Measurements from ENCODE around the gene SND1. TPM values are rescaled to one million over a fixed set of nuclear protein-coding genes. Genes with fewer than 3 reads are reported as not detected.

Gene SND1
- polyA plus RNA-seq, 4 donors, result 47.2 to 148 (median 92.2) TPM

DNA sequence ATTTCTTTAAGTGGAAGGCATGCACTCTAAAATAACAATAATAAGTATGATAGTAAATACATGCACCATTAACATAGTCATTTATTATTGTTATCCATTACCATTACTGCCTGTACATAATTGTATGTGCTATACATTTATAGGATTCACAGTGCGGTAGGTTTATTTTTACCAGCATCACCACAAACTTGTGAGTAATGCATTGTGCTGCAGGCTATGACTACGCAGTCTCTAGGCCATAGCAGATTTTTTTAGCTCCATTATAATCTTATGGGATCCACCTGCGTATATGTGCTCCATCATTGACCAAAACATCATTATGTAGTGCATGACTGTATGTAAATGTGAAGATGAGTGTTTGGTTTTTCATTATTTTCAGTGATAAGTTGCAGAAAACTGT is 219.2 kb downstream of the SND1 start:
- DNase-seq, result no peak
- no peak for FAIRE-seq
- WGBS, 3 donors, result 97 to 99% (median 98%) methylated on average over 3 of the region's 3 CpGs

DNA sequence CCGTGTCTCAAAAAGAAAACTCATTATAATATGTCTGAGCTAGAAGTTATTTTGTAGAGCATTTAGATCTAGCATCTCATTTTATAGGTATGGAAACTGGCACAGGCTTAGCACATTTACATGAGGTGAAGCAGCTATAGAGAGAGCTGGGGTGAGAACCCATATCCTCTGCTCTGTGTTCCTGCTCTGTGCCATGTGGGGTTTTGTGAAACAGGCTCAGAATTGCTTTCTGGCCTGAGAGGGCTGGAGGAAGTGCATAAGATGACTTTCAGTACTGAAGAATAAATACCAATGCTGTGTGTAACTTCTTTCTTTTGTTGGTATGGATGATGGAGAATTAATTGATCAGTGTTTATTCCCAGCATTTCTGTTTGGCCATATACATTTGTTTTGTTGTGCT is 220.1 kb downstream of the SND1 start:
- no peak for FAIRE-seq
- no peaks in the 10 kb centered on the region for H3K4me1 ChIP-seq (ENCODE audit: control insufficient read depth in 3 of 3, insufficient read depth in 2 of 3, low read depth in 1 of 3, low read length in 2 of 3)
- 98 to 100% (median 100%) methylated on average over 1 of the region's 1 CpG for WGBS, 3 donors

More for the DNA sequence above, 219.2 kb downstream of the SND1 start:
- Histone ChIP-seq H3K36me3 (ENCODE audit: control insufficient read depth in 3 of 3, insufficient read depth in 2 of 3, low read depth in 1 of 3, low read length in 3 of 3) (peaks cover 0 to 8% (median 0%) of the 10 kb centered on the region in 3 donors), H3K4me3 (ENCODE audit: low read depth in 1 of 3, low read length in 3 of 3) (no peak overlapping the region), H3K27ac (ENCODE audit: low read depth in 1 of 3, low read length in 2 of 3) (no peak overlapping the region), H3K27me3 (ENCODE audit: control insufficient read depth in 3 of 3, insufficient read depth in 3 of 3, low read length in 3 of 3) (no peaks in the 10 kb centered on the region), H3K4me1 (ENCODE audit: control insufficient read depth in 3 of 3, insufficient read depth in 2 of 3, low read depth in 1 of 3, low read length in 2 of 3) (no peaks in the 10 kb centered on the region), H3K9me3 (ENCODE audit: control insufficient read depth in 2 of 2, insufficient read depth in 1 of 2, low read depth in 1 of 2, low read length in 1 of 2) (no peaks in the 10 kb centered on the region)

DNA sequence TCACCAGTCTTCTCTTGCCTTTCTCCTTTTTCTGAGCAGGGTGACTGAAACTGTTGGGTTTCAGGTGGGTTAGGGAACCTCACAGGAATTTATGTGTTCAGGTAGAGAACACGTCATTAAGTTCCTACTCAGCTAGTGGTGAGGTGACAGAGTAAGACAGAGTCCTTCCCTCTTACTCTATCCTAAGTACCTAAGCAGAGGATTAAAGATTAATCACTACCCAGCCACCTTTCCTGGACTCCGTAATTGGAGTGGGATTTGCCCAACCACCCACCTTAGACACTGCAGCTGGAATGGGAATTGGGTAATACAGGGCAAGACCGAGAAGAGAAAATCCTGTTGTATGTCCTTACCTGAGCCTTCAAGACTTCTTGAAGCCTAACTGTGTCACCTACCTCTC is 221.2 kb downstream of the SND1 start:
- DNase-seq, result no peak
- FAIRE-seq, result no peak
- 94 to 98% (median 97%) methylated on average over 3 of the region's 3 CpGs for WGBS, 3 donors

More for the DNA sequence above, 220.1 kb downstream of the SND1 start:
- no peak for DNase-seq
- H3K4me3 ChIP-seq (ENCODE audit: low read depth in 1 of 3, low read length in 3 of 3), result no peak overlapping the region
- H3K36me3 ChIP-seq (ENCODE audit: control insufficient read depth in 3 of 3, insufficient read depth in 2 of 3, low read depth in 1 of 3, low read length in 3 of 3), result peaks cover 0 to 8% (median 0%) of the 10 kb centered on the region in 3 donors
- H3K27me3 ChIP-seq (ENCODE audit: control insufficient read depth in 3 of 3, insufficient read depth in 3 of 3, low read length in 3 of 3), result no peaks in the 10 kb centered on the region
- no peak overlapping the region for H3K27ac ChIP-seq (ENCODE audit: low read depth in 1 of 3, low read length in 2 of 3)
- no peaks in the 10 kb centered on the region for H3K9me3 ChIP-seq (ENCODE audit: control insufficient read depth in 2 of 2, insufficient read depth in 1 of 2, low read depth in 1 of 2, low read length in 1 of 2)

DNA sequence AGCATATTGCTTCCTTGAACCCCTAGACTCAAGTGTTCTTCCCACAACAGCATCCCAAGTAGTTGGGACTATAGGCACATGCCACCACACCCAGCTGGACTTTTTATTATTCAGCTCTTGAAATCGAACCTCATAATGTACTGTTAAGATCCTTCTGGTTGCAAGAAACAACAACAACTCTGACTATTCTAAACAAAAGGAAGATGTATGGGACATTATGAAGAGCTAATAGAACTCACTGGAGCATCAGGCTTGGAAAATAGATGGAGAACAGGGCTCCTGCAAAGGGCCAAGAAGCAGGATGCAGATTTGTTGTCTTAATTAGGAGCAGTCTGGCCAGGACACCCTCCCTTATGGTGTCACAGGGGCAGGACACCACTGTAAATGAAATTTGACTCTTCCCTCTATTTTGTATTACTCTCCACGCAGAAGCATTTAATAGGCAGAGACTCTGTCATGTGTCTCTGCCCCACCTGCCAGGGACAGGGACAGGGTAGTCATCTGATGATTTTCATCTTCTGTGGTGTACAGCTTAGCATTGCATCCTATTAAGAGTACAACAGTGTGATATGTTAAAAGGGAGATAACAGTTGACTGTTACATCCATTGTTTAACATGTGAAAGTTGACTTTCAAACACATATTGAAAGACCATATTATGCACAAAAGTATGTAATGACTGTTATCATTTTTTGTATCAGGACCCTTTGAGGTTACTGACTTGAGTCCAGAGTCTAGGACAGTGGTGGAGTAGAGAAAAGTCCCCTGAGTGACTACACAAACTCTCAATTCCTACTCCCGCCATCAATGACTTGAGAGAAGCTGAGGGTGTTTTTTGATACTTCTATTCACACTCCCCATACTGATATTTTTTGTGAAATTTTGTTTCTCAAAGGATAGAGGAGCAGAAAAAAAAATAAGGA is 222.0 kb downstream of the SND1 start:
- no peak overlapping the region for H3K27ac ChIP-seq (ENCODE audit: low read depth in 1 of 3, low read length in 2 of 3)
- no peaks in the 10 kb centered on the region for H3K4me1 ChIP-seq (ENCODE audit: control insufficient read depth in 3 of 3, insufficient read depth in 2 of 3, low read depth in 1 of 3, low read length in 2 of 3)
- 73 to 83% (median 80%) methylated on average over 3 of the region's 3 CpGs for WGBS, 3 donors
- no peak for DNase-seq
- H3K4me3 ChIP-seq (ENCODE audit: low read depth in 1 of 3, low read length in 3 of 3), result no peak overlapping the region
- no peaks in the 10 kb centered on the region for H3K27me3 ChIP-seq (ENCODE audit: control insufficient read depth in 3 of 3, insufficient read depth in 3 of 3, low read length in 3 of 3)
- H3K9me3 ChIP-seq (ENCODE audit: control insufficient read depth in 2 of 2, insufficient read depth in 1 of 2, low read depth in 1 of 2, low read length in 1 of 2), result no peaks in the 10 kb centered on the region
- no peak for FAIRE-seq
- peaks cover 0 to 5% (median 0%) of the 10 kb centered on the region in 3 donors for H3K36me3 ChIP-seq (ENCODE audit: control insufficient read depth in 3 of 3, insufficient read depth in 2 of 3, low read depth in 1 of 3, low read length in 3 of 3)

More for the DNA sequence above, 221.2 kb downstream of the SND1 start:
- H3K27me3 ChIP-seq (ENCODE audit: control insufficient read depth in 3 of 3, insufficient read depth in 3 of 3, low read length in 3 of 3), result no peaks in the 10 kb centered on the region
- no peaks in the 10 kb centered on the region for H3K9me3 ChIP-seq (ENCODE audit: control insufficient read depth in 2 of 2, insufficient read depth in 1 of 2, low read depth in 1 of 2, low read length in 1 of 2)
- no peak overlapping the region for H3K4me3 ChIP-seq (ENCODE audit: low read depth in 1 of 3, low read length in 3 of 3)
- no peak overlapping the region for H3K27ac ChIP-seq (ENCODE audit: low read depth in 1 of 3, low read length in 2 of 3)
- no peaks in the 10 kb centered on the region for H3K4me1 ChIP-seq (ENCODE audit: control insufficient read depth in 3 of 3, insufficient read depth in 2 of 3, low read depth in 1 of 3, low read length in 2 of 3)
- peaks cover 0 to 6% (median 0%) of the 10 kb centered on the region in 3 donors for H3K36me3 ChIP-seq (ENCODE audit: control insufficient read depth in 3 of 3, insufficient read depth in 2 of 3, low read depth in 1 of 3, low read length in 3 of 3)

DNA sequence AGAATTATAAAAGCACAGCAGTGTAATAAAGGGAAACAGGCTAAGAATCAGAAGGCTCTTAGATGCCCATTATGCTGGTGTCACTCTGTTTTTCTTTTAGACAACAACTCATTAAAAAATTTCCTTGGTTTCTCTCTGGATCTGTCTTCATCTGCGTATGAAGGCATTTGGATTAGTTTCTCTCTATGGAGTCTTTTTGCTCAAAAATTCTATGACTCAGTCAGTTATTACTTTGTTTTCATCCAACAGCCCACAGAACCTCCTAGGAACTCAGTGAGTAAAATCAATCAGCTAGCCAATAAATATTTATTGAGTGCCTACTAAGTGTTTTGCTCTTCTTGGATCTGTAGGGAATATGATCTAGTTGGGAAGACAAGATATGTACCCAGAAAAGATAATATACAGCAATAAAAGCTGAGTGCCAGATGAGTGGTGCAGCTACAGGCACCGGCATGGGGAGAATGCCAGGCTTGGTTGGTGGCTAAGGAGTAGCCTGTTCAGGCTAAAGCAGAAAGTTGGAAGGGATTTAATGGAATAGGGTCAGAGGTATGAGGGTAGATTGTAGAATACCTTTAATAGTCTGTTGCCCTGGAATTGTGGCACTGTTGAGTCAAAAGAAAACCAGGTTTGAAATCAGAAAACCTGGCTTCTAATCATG is 223.1 kb downstream of the SND1 start:
- WGBS, 3 donors, result 87 to 93% (median 89%) methylated on average over 2 of the region's 2 CpGs
- no peak for FAIRE-seq

DNA sequence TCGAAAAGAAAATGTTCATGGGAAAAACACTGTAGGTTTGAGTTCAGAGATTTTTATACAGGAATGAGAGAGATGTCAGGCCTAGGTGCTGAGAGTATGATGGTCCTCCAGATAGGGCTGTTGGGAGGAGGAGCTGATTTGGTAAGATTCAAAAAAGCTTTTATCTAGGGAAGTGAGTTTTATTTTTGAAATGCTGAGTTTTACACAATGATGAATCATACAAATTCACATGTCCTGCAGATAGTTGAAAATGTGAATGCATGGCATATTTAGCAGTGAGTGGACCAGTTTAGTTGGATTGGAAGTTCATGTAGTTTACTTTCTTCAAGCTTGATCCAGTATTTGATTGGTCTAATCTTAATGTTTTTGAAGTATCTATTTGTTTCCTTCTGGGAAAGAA is 224.4 kb downstream of the SND1 start:
- DNase-seq, result no peak
- no peak for FAIRE-seq
- Histone ChIP-seq H3K27me3 (ENCODE audit: control insufficient read depth in 3 of 3, insufficient read depth in 3 of 3, low read length in 3 of 3) (no peaks in the 10 kb centered on the region), H3K4me1 (ENCODE audit: control insufficient read depth in 3 of 3, insufficient read depth in 2 of 3, low read depth in 1 of 3, low read length in 2 of 3) (no peaks in the 10 kb centered on the region), H3K4me3 (ENCODE audit: low read depth in 1 of 3, low read length in 3 of 3) (no peak overlapping the region), H3K36me3 (ENCODE audit: control insufficient read depth in 3 of 3, insufficient read depth in 2 of 3, low read depth in 1 of 3, low read length in 3 of 3) (peaks cover 0 to 5% (median 0%) of the 10 kb centered on the region in 3 donors), H3K9me3 (ENCODE audit: control insufficient read depth in 2 of 2, insufficient read depth in 1 of 2, low read depth in 1 of 2, low read length in 1 of 2) (no peaks in the 10 kb centered on the region), H3K27ac (ENCODE audit: low read depth in 1 of 3, low read length in 2 of 3) (no peak overlapping the region)
- 88 to 93% (median 90%) methylated on average over 1 of the region's 1 CpG for WGBS, 3 donors

More for the DNA sequence above, 223.1 kb downstream of the SND1 start:
- Histone ChIP-seq H3K4me3 (ENCODE audit: low read depth in 1 of 3, low read length in 3 of 3) (no peak overlapping the region), H3K9me3 (ENCODE audit: control insufficient read depth in 2 of 2, insufficient read depth in 1 of 2, low read depth in 1 of 2, low read length in 1 of 2) (no peaks in the 10 kb centered on the region), H3K4me1 (ENCODE audit: control insufficient read depth in 3 of 3, insufficient read depth in 2 of 3, low read depth in 1 of 3, low read length in 2 of 3) (no peaks in the 10 kb centered on the region), H3K36me3 (ENCODE audit: control insufficient read depth in 3 of 3, insufficient read depth in 2 of 3, low read depth in 1 of 3, low read length in 3 of 3) (peaks cover 0 to 5% (median 0%) of the 10 kb centered on the region in 3 donors), H3K27me3 (ENCODE audit: control insufficient read depth in 3 of 3, insufficient read depth in 3 of 3, low read length in 3 of 3) (no peaks in the 10 kb centered on the region), H3K27ac (ENCODE audit: low read depth in 1 of 3, low read length in 2 of 3) (no peak overlapping the region)
- no peak for DNase-seq

DNA sequence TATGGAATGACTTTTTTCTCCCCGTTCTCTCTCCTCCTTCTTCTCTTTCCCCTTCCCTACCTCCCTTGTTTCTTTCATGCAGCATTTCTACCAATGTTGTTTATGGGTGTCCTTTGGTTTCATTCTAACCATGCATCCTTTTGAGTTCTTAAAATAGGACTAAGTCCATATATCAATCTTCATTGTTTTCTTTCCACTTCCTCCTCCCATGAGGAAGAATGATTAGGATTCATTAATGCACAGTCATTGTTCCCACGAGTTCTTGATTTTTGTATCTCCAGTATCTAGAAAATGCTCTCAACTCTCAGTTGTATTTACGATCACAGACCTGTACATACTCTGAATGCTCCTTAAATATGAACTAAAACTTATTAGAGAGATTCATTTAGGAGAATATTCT is 226.0 kb downstream of the SND1 start:
- H3K36me3 ChIP-seq (ENCODE audit: control insufficient read depth in 3 of 3, insufficient read depth in 2 of 3, low read depth in 1 of 3, low read length in 3 of 3), result peaks cover 0 to 3% (median 0%) of the 10 kb centered on the region in 3 donors
- H3K9me3 ChIP-seq (ENCODE audit: control insufficient read depth in 2 of 2, insufficient read depth in 1 of 2, low read depth in 1 of 2, low read length in 1 of 2), result no peaks in the 10 kb centered on the region
- no peak overlapping the region for H3K4me3 ChIP-seq (ENCODE audit: low read depth in 1 of 3, low read length in 3 of 3)
- H3K27ac ChIP-seq (ENCODE audit: low read depth in 1 of 3, low read length in 2 of 3), result no peak overlapping the region
- 74 to 84% (median 77%) methylated on average over 3 of the region's 3 CpGs for WGBS, 3 donors
- no peaks in the 10 kb centered on the region for H3K27me3 ChIP-seq (ENCODE audit: control insufficient read depth in 3 of 3, insufficient read depth in 3 of 3, low read length in 3 of 3)
- FAIRE-seq (no peak), DNase-seq (peak in 1 of 2 donors; percentile 20)
- H3K4me1 ChIP-seq (ENCODE audit: control insufficient read depth in 3 of 3, insufficient read depth in 2 of 3, low read depth in 1 of 3, low read length in 2 of 3), result peaks cover 0 to 2% (median 0%) of the 10 kb centered on the region in 3 donors

DNA sequence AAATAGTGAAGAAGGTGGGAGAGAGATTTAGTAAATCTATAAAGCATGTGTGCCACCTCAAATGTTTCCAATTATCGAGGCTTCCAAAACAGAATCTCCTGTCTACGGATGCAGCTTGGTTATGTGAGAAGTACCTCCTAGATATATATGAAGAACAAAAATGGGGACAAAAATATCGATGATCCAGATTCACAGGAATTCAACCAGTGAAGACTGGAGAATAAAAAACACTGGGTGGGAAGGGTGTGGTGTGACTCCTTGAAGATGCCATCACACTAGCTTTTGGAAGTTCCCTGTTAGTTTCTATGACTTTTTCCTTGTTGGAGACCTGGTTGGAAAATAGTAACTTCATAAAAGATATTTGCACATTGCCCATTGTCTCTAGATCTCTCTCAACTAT is 226.8 kb downstream of the SND1 start:
- FAIRE-seq (no peak), DNase-seq (no peak)
- Histone ChIP-seq H3K4me1 (ENCODE audit: control insufficient read depth in 3 of 3, insufficient read depth in 2 of 3, low read depth in 1 of 3, low read length in 2 of 3) (peaks cover 0 to 4% (median 0%) of the 10 kb centered on the region in 3 donors), H3K4me3 (ENCODE audit: low read depth in 1 of 3, low read length in 3 of 3) (no peak overlapping the region), H3K36me3 (ENCODE audit: control insufficient read depth in 3 of 3, insufficient read depth in 2 of 3, low read depth in 1 of 3, low read length in 3 of 3) (peaks cover 0 to 2% (median 0%) of the 10 kb centered on the region in 3 donors), H3K9me3 (ENCODE audit: control insufficient read depth in 2 of 2, insufficient read depth in 1 of 2, low read depth in 1 of 2, low read length in 1 of 2) (no peaks in the 10 kb centered on the region), H3K27ac (ENCODE audit: low read depth in 1 of 3, low read length in 2 of 3) (no peak overlapping the region), H3K27me3 (ENCODE audit: control insufficient read depth in 3 of 3, insufficient read depth in 3 of 3, low read length in 3 of 3) (no peaks in the 10 kb centered on the region)
- 96 to 100% (median 98%) methylated on average over 3 of the region's 3 CpGs for WGBS, 3 donors
